ENCODE data around the gene KRT8. TPM values are rescaled to one million over a fixed set of nuclear protein-coding genes. Genes with fewer than 3 reads are reported as not detected.

Gene KRT8
- total and polyA plus RNA-seq, 10 of the 15 experiments (the other 5 are each of a cell fraction or from before 2014, with no cell fraction given), result 0.11 to 5.6 (median 0.37) TPM; not detected in 1

GRCh38 chr12:52865090-52865944, 39.6 kb downstream of the KRT8 start:
- Histone ChIP-seq H4K20me1 (ENCODE audit: control insufficient read depth, insufficient read depth) (no peaks in the 10 kb centered on the region; the same call in 1 of the 2 replicates), H3K79me2 (ENCODE audit: control insufficient read depth, insufficient read depth, low read length) (no peaks in the 10 kb centered on the region), H3K27ac (ENCODE audit: control insufficient read depth, insufficient read depth) (no peak overlapping the region), H3K4me3 (no peak overlapping the region), H3K4me2 (ENCODE audit: control insufficient read depth, insufficient read depth) (no peak overlapping the region), H3K36me3 (ENCODE audit: control insufficient read depth in 2 of 2, insufficient read depth in 2 of 2, low read length in 1 of 2) (no peaks in the 10 kb centered on the region), H2AFZ (ENCODE audit: control insufficient read depth, low read depth, low read length) (no peak overlapping the region), H3K4me1 (ENCODE audit: control insufficient read depth, insufficient read depth, low read length) (peaks cover 4% of the 10 kb centered on the region), H3K27me3 (replicated peaks in 1 of 2; ENCODE audit: control insufficient read depth in 2 of 2, insufficient read depth in 2 of 2, low read length in 1 of 2) (no peaks in the 10 kb centered on the region), H3K9me3 (replicated peaks; ENCODE audit: control insufficient read depth, insufficient read depth, low read length) (no peaks in the 10 kb centered on the region), H3K9ac (ENCODE audit: control insufficient read depth, insufficient read depth, low read length) (no peak overlapping the region)
- BruUV-seq (replicated peaks), result no TSS peak
- WGBS (ENCODE audit: insufficient coverage, insufficient replicate concordance, low lambda C conversion rate, missing lambda C conversion rate), result 46% methylated on average over 10 of the region's 10 CpGs
- ChIA-PET CTCF (interaction anchor here (0.7 to 1.7 kb wide), 10 partner anchors 9 to 712 kb away, joined by 3 to 7 read pairs (median 3); no protein-coding TSS in a partner anchor), POLR2A (no interaction called here), RAD21 (ENCODE audit: unreplicated experiment) (interaction anchor here (1.0 to 1.1 kb wide), 2 partner anchors 115 to 282 kb away, joined by 3 read pairs; no protein-coding TSS in a partner anchor), SMC1A (ENCODE audit: uncharacterized antibody, unreplicated experiment) (no interaction called here)
- ATAC-seq, result peak; percentile 49; the same call in 2 of the 3 replicates
- DNase-seq (ENCODE audit: low read depth, low spot score), result no peak
- in situ Hi-C loops (cut with MboI) (loop anchor here (10.0 kb wide), 1 partner anchor 281 kb away; no protein-coding TSS in a partner anchor), intact Hi-C loops (cut with micrococcal nuclease; ENCODE audit: unreplicated experiment) (no loop called here)
- FAIRE-seq, result no peak
- TF ChIP-seq MTA2 (IDR thresholded peaks at IDR 0.05; ENCODE audit: low read depth) (no peak), CEBPB (IDR thresholded peaks at IDR 0.05; ENCODE audit: borderline replicate concordance in 1 of 2, low read depth in 2 of 2, low read length in 2 of 2) (no peak), POLR2AphosphoS2 (IDR thresholded peaks at IDR 0.05; ENCODE audit: low read depth, low read length) (no peak), SMC3 (IDR thresholded peaks at IDR 0.05; ENCODE audit: borderline replicate concordance, low read length) (peak; percentile 23; the same call in 1 of the 2 replicates), RCOR1 (conservative IDR thresholded peaks at IDR 0.05; ENCODE audit: low read depth, low read length) (no peak), CTCF (IDR thresholded peaks at IDR 0.05 in 2 of 3, conservative IDR thresholded peaks at IDR 0.05 in 1 of 3; ENCODE audit: control insufficient read depth in 2 of 3, extremely low read depth in 1 of 3, insufficient read depth in 1 of 3, low read depth in 3 of 3, low read length in 3 of 3) (peak; percentile 51 to 71 (median 62)), RAD21 (IDR thresholded peaks at IDR 0.05; ENCODE audit: insufficient read depth, low read depth, low read length) (peak; percentile 48)

Measured in GM12878 (cell line).